Pulmonary artery endothelial cell (primary cell): ENCODE data around the gene TMED10. TPM values are rescaled to one million over a fixed set of nuclear protein-coding genes. Genes with fewer than 3 reads are reported as not detected.
"Not testable (repeated sequence)": the region's sequence is repeated elsewhere in the genome, so short reads cannot be mapped to it uniquely, and the experiment has no call there.

Experiments used
- DNase-seq: peaks from one replicate; pipeline ENCODE4 v3.0.0-alpha.2; 2011; ENCODE audit warnings: low read depth, low spot score
- total RNA-seq: library from RNA; depleted of rRNA; stranded (reverse); fragments of >200 nt; gene quantifications from 2 replicates; pipeline ENCODE4 v1.2.3, GENCODE V29; 2014

TMED10 gene
- total RNA-seq, 1 donor from 2014 or later, result 278 TPM

- DNase-seq, result no peak
Observed at GRCh38 chr14:75191100-75191499, 14.7 kb upstream of the TMED10 start.

- DNase-seq, result no peak
Observed at GRCh38 chr14:75190023-75190422, 13.6 kb upstream of the TMED10 start.

GRCh38 chr14:75188520-75189268, 12.3 kb upstream of the TMED10 start:
- DNase-seq, result no peak

- no peak for DNase-seq
Observed at GRCh38 chr14:75188086-75188485, 11.7 kb upstream of the TMED10 start.

GRCh38 chr14:75186953-75187352, 10.5 kb upstream of the TMED10 start:
- DNase-seq, result no peak

GRCh38 chr14:75185251-75186040, 9.0 kb upstream of the TMED10 start:
- no peak for DNase-seq

- DNase-seq, result no peak
Observed at GRCh38 chr14:75184492-75184891, 8.1 kb upstream of the TMED10 start.

GRCh38 chr14:75184039-75184438, 7.6 kb upstream of the TMED10 start:
- DNase-seq, result no peak

- DNase-seq, result no peak
Observed at GRCh38 chr14:75183225-75183624, 6.8 kb upstream of the TMED10 start.

GRCh38 chr14:75182821-75183220, 6.4 kb upstream of the TMED10 start:
- no peak for DNase-seq

- not testable (repeated sequence) for DNase-seq
Observed at GRCh38 chr14:75182163-75182562, 5.8 kb upstream of the TMED10 start.

- no peak for DNase-seq
Observed at GRCh38 chr14:75181293-75182062, 5.1 kb upstream of the TMED10 start.

GRCh38 chr14:75175677-75176141, 703 bp downstream of the TMED10 start:
- DNase-seq, result no peak

- no peak for DNase-seq
Observed at GRCh38 chr14:75174066-75174465, 2.3 kb downstream of the TMED10 start.

- no peak for DNase-seq
Observed at GRCh38 chr14:75170772-75171171, 5.6 kb downstream of the TMED10 start.

- DNase-seq, result no peak
Observed at GRCh38 chr14:75168586-75169335, 7.7 kb downstream of the TMED10 start.

GRCh38 chr14:75167325-75167724, 9.1 kb downstream of the TMED10 start:
- no peak for DNase-seq

GRCh38 chr14:75165586-75166391, 10.6 kb downstream of the TMED10 start:
- no peak for DNase-seq

- DNase-seq, result no peak
Observed at GRCh38 chr14:75164809-75165208, 11.6 kb downstream of the TMED10 start.

GRCh38 chr14:75163677-75164076, 12.7 kb downstream of the TMED10 start:
- no peak for DNase-seq
